Calu3 (cell line): ENCODE data around the gene ESRRB. TPM values are rescaled to one million over a fixed set of nuclear protein-coding genes. Genes with fewer than 3 reads are reported as not detected.

ENCODE experiments used
- BruUV-seq: library from RNA; stranded (reverse); fragments of 400-500 nt; replicated peaks from 2 replicates; lab custom pipeline; 2021; lab: Mats Ljungman, UMichigan
- CTCF ChIA-PET: fragments of 300-600 bp; sonication (Branson Sonifier 250); formaldehyde crosslinking; loops from one replicate; lab custom pipeline; 2022; ENCODE audit warnings: antibody characterized with exemption; lab: Charles Lee
- DNase-seq: peaks from one replicate; pipeline ENCODE4 v3.0.0; 2022
- H3K27ac Mint-ChIP-seq: one replicate; pipeline ENCODE4 v1.8.0; 2022; ENCODE audit warnings: mixed read lengths; ENCODE audit not compliant: unreplicated experiment
- H3K27me3 Mint-ChIP-seq: one replicate; pipeline ENCODE4 v1.8.0; 2022; ENCODE audit warnings: mixed read lengths; ENCODE audit not compliant: unreplicated experiment
- H3K36me3 Mint-ChIP-seq: one replicate; pipeline ENCODE4 v1.8.0; 2022; ENCODE audit warnings: mild to moderate bottlenecking, moderate library complexity, mixed read lengths; ENCODE audit not compliant: insufficient read depth, unreplicated experiment
- H3K4me1 Mint-ChIP-seq: one replicate; pipeline ENCODE4 v1.8.0; 2022; ENCODE audit warnings: mild to moderate bottlenecking, low read depth, mixed read lengths; ENCODE audit not compliant: unreplicated experiment
- H3K4me3 Mint-ChIP-seq: one replicate; pipeline ENCODE4 v1.8.0; 2022; ENCODE audit warnings: mild to moderate bottlenecking, low read depth, moderate library complexity, mixed read lengths; ENCODE audit not compliant: unreplicated experiment
- H3K9me3 Mint-ChIP-seq: one replicate; pipeline ENCODE4 v1.8.0; 2022; ENCODE audit warnings: low read depth, mixed read lengths; ENCODE audit not compliant: unreplicated experiment
- intact Hi-C: fragments of 100-400 bp; cut with micrococcal nuclease; formaldehyde crosslinking; loops from one replicate; pipeline ENCODE4 v1.10.0; 2022; ENCODE audit not compliant: unreplicated experiment
- total RNA-seq: library from RNA; stranded (reverse); gene quantifications from 2 replicates; pipeline ENCODE4 v1.2.3, GENCODE V29; 2022
- TF ChIP-seq, protein P1 (sequence below): fragments of 200-600 bp; IDR thresholded peaks from one replicate; pipeline ENCODE4 v1.8.0; 2022; ENCODE audit warnings: antibody characterized with exemption; ENCODE audit not compliant: unreplicated experiment

Gene ESRRB
- total RNA-seq, 1 experiment from 2014 or later, result 0.21 TPM

- Mint-ChIP-seq H3K4me1 (no peaks in the 10 kb centered on the region), H3K9me3 (no peaks in the 10 kb centered on the region), H3K36me3 (no peaks in the 10 kb centered on the region), H3K27ac (no peak overlapping the region), H3K4me3 (no peak overlapping the region), H3K27me3 (peaks cover 74% of the 10 kb centered on the region)
- CTCF ChIA-PET, result no interaction called here
- intact Hi-C loops, result no loop called here
- no peak for DNase-seq
- TF ChIP-seq, protein P1, sequence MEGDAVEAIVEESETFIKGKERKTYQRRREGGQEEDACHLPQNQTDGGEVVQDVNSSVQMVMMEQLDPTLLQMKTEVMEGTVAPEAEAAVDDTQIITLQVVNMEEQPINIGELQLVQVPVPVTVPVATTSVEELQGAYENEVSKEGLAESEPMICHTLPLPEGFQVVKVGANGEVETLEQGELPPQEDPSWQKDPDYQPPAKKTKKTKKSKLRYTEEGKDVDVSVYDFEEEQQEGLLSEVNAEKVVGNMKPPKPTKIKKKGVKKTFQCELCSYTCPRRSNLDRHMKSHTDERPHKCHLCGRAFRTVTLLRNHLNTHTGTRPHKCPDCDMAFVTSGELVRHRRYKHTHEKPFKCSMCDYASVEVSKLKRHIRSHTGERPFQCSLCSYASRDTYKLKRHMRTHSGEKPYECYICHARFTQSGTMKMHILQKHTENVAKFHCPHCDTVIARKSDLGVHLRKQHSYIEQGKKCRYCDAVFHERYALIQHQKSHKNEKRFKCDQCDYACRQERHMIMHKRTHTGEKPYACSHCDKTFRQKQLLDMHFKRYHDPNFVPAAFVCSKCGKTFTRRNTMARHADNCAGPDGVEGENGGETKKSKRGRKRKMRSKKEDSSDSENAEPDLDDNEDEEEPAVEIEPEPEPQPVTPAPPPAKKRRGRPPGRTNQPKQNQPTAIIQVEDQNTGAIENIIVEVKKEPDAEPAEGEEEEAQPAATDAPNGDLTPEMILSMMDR, result no peak
- no TSS peak for BruUV-seq
Measured at GRCh38 chr14:76355771-76356170, 20.2 kb upstream of the ESRRB start.

- Mint-ChIP-seq H3K4me3 (no peak overlapping the region), H3K27ac (no peak overlapping the region), H3K36me3 (peaks cover under 1% of the 10 kb centered on the region), H3K9me3 (no peaks in the 10 kb centered on the region), H3K27me3 (peaks cover 74% of the 10 kb centered on the region), H3K4me1 (peaks cover 3% of the 10 kb centered on the region)
- TF ChIP-seq, protein P1, result no peak
- BruUV-seq, result no TSS peak
- CTCF ChIA-PET, result no interaction called here
- intact Hi-C loops, result no loop called here
- no peak for DNase-seq
Measured at GRCh38 chr14:76371066-76371465, 4.9 kb upstream of the ESRRB start.

DNA sequence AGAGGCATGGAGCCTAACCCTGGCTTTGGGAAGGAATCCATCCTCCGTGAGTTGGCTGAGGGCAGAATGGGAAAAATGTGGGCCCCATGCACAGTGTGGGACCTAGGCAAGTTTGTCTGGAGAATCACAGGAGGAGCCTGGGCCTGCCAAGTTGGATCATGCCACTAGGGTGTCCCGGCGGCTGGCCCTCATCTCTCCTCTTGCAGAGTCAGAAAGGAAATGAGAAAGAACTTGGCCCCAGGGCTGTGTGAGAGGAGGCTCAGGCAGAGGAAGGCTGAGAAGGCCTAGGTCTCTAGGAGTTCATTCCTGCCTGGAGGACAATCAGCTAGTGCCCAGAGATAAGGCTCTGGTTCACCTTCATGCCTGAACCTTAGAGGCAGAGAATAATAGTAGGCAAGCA lies 2.5 kb upstream of the ESRRB start:
- peaks cover 8% of the 10 kb centered on the region for H3K4me1 Mint-ChIP-seq
- no peak for DNase-seq
- H3K4me3 Mint-ChIP-seq, result no peak overlapping the region
- CTCF ChIA-PET, result no interaction called here
- no peaks in the 10 kb centered on the region for H3K9me3 Mint-ChIP-seq
- no TSS peak for BruUV-seq
- TF ChIP-seq, protein P1, result no peak
- intact Hi-C loops, result no loop called here
- H3K27me3 Mint-ChIP-seq, result peaks cover 79% of the 10 kb centered on the region
- no peak overlapping the region for H3K27ac Mint-ChIP-seq
- H3K36me3 Mint-ChIP-seq, result peaks cover 5% of the 10 kb centered on the region

DNA sequence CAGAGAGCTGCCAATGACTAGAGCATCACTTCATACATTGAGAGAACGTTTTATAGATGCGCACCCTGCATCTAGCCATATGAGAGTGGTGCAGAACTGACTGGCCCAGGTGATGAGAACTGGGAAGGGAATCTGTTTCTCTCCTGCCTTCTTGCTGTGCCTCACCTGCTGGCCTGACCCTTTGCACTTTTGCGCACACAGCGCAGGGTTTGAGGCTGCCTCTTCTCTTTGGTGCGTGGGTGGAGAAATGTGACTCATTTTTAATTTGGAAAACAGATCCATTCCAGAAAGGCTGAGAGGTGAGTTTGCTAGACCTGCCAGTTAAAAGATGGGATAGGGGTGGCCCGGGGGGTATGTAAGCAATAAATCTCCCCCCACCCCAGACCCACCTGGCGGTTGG lies 453 bp upstream of the ESRRB start:
- H3K4me1 Mint-ChIP-seq, result peaks cover 8% of the 10 kb centered on the region
- TF ChIP-seq, protein P1, result no peak
- H3K27ac Mint-ChIP-seq, result no peak overlapping the region
- no peak for DNase-seq
- intact Hi-C loops, result no loop called here
- peaks cover 93% of the 10 kb centered on the region for H3K27me3 Mint-ChIP-seq
- peaks cover 5% of the 10 kb centered on the region for H3K36me3 Mint-ChIP-seq
- BruUV-seq, result no TSS peak
- CTCF ChIA-PET, result interaction anchor here (0.6 kb wide), 1 partner anchor 125 kb away, joined by 7 read pairs; no protein-coding TSS in a partner anchor
- H3K9me3 Mint-ChIP-seq, result no peaks in the 10 kb centered on the region
- no peak overlapping the region for H3K4me3 Mint-ChIP-seq
